Activated CD4-positive, CD25-positive, alpha-beta regulatory T cell treated with anti-CD3 and anti-CD28 coated beads, Interleukin-2, amount 50 U/mL, for 72 hours (primary cell): Measurements from ENCODE around the gene CDKAL1.
"Not testable (repeated sequence)": the region's sequence is repeated elsewhere in the genome, so short reads cannot be mapped to it uniquely, and the experiment has no call there.

Source experiments
- DNase-seq: peaks from one replicate; pipeline ENCODE4 v3.0.0; 2021

Gene CDKAL1

DNA sequence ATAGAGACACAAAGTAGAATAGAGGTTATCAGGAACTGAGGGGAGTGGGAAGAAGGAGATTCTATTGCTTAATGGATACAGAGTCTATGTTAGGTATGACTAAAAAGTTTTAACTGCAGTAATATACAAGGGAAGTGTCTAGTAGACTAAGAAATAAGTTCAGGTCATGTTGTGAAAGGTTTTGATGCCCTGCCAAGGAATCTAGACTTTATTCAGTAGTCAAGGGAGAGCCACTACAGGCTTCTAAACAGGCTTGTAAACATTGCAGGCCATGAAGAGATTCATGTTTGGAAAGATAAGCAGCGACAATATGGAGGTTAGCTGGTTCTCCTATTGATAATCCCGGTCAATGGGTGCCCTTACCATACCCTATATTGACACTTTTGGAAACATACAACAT lies 706.5 kb downstream of the CDKAL1 start:
- no peak for DNase-seq

DNA sequence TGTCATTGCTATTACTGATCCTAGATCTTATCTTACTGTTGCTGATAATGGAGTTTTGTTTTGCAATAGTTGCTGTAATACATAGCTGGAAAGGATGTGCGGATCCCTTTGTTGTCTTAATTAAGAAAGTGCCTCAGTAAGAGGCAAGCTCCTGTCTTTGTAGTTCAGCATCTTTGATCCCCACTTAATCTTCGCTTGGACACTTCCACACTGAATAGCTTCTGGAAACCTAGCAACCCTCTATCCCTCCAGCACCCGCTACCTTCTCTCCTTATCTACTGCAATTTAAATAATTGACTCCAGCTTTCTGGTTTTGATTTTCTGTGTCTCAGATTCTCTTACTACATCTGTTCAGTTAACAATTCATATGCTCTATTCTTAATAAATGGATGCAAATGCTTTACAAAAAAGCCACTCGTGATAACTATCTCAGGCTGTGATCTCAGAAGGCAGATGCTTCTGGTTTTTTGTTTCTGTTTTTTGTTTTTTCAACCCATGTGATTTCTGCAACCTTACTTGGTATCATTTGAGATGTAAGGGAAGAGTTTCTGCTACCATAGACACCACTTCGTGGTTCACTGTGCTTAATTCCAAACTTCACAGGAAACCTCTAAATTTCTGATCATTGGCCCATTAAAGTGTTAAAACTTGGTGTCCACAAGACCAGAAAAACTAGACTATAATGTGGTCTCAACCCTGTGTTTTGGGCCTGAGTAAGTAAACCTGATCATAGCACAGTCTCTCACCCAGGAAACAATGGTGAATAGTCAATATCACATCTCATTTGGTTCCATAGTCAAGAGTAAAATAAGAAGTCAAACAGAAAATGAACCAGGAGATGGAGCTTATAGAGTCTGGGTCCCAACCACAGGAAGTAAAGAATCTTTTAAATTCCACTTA lies 707.2 kb downstream of the CDKAL1 start:
- no peak for DNase-seq

GRCh38 chr6:21244897-21245470 lies 710.7 kb downstream of the CDKAL1 start:
- DNase-seq: no peak

DNA sequence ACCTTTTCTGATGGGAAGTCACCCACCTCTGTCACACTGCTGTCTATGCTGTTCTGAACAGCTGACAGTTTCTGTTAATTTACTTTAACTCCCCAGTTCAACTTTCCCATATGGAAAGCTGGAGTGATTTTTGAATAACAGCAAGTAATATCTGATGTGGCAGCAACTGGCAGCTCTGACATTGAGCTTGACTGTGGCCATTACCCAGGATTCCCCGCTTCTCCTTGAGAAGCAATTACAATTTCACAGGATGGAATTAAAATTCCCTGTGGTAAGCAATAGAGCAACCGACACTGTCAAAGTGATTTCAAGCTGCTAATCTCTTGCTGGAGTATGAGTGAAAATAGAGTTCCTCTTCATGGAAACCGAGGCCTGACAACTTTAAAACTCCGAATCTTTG lies 711.2 kb downstream of the CDKAL1 start:
- DNase-seq: no peak

GRCh38 chr6:21246075-21246474 lies 711.8 kb downstream of the CDKAL1 start:
- DNase-seq: no peak

GRCh38 chr6:21254460-21254859 lies 720.2 kb downstream of the CDKAL1 start:
- DNase-seq: not testable (repeated sequence)

- DNase-seq: no peak
Measured at GRCh38 chr6:21256197-21256596, 721.9 kb downstream of the CDKAL1 start.

GRCh38 chr6:21257125-21257524 lies 722.9 kb downstream of the CDKAL1 start:
- DNase-seq: no peak

DNA sequence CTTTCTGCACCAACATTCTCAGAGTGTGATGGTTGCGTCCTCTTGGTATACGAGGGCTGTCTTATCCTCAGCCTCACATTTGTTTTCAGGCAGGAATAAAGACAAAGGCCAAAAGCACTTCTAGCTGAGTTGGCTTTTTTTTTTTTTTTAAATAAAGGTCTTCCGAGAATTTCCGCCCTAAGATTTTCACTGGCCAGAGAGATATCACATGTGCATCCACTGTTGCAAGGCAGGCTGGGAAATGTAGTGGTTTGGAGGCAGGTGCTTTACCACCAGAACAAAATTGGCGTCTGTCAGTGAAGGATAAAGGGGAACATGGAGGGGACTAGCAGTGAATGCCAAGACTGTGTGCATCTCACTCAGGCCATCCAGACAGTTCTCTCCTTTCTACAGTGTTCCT lies 724.4 kb downstream of the CDKAL1 start:
- DNase-seq: no peak

DNA sequence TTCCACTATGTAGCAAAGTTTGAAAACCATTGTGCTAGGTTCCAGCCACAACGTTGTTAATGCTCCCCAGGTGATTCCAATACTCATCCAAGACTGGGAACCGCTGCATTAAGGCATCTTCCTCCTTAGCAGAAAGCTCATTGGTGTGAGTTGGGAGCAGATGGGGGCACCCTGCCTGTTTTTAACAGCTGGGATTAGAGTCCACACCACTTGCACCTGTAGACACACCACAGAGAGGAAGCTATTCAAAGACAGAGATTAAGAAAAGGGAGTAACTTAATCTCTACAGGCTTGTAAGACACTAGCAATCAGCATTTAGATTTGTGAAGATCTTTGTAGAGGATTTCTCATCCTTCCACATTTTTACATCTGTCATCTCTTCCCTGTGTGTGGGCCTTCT lies 725.4 kb downstream of the CDKAL1 start:
- no peak for DNase-seq

GRCh38 chr6:21262504-21262903 lies 728.2 kb downstream of the CDKAL1 start:
- no peak for DNase-seq

GRCh38 chr6:21263531-21264287 lies 729.5 kb downstream of the CDKAL1 start:
- DNase-seq: no peak

- DNase-seq: no peak
Measured at GRCh38 chr6:21264288-21265033, 730.2 kb downstream of the CDKAL1 start.

DNA sequence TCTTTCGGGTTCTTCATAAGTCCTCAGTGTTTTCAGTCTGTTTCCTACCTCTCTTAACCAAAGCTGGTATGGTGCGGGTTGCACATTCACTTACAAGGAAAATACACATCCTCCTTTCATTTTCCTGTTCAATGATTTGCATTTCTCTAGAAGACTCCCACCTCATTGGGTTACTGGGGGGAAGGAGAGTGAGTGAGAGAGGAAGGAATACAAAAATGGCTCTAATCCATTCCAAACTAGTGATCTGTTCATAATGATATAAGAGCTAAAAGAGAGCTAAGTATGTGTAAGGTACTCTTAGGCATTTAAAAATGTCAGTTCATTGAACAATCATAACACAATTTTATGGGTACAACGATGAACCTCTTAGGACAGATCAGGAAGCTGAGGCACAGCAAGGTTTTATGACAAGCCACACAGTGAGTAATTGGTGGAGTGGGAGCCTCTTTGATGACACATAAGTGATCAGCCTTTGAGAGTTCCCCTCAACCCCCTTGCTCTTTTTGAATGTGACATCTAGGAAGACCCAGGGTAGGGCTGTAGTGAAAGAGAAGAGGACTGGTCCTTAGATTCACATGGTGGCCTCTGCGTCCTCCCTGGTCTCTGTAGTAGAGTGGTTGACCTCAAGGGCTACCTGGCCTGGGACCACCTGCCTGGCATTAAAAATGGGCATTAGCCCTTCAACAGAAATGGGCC lies 730.9 kb downstream of the CDKAL1 start:
- DNase-seq: no peak

- no peak for DNase-seq
Measured at GRCh38 chr6:21265730-21266044, 731.4 kb downstream of the CDKAL1 start.

- DNase-seq: no peak
Measured at GRCh38 chr6:21270636-21271201, 736.5 kb downstream of the CDKAL1 start.

GRCh38 chr6:21271428-21272155 lies 737.3 kb downstream of the CDKAL1 start:
- DNase-seq: no peak

GRCh38 chr6:21273451-21273850 lies 739.2 kb downstream of the CDKAL1 start:
- DNase-seq: no peak

GRCh38 chr6:21274851-21275250 lies 740.6 kb downstream of the CDKAL1 start:
- DNase-seq: no peak

- DNase-seq: no peak
Measured at GRCh38 chr6:21277601-21278374, 743.5 kb downstream of the CDKAL1 start.

GRCh38 chr6:21278375-21278745 lies 744.1 kb downstream of the CDKAL1 start:
- no peak for DNase-seq
